ENCODE results near the gene UNC13A. TPM values are rescaled to one million over a fixed set of nuclear protein-coding genes. Genes with fewer than 3 reads are reported as not detected.

The UNC13A gene
- total RNA-seq, 1 experiment from 2014 or later, result 22.2 TPM

GRCh38 chr19:17677002-17677401 is 11.2 kb downstream of the UNC13A start:
- Histone ChIP-seq H3K4ac (ENCODE audit: low read depth, low read length) (no peak overlapping the region), H3K23me2 (ENCODE audit: insufficient read length, low read depth, low read length, poor library complexity, severe bottlenecking) (peaks cover 9% of the 10 kb centered on the region), H4K91ac (ENCODE audit: insufficient read length, low read depth, low read length) (no peak overlapping the region), H3K4me2 (ENCODE audit: insufficient read depth, insufficient read length, low read length) (no peak overlapping the region), H3K56ac (ENCODE audit: insufficient read length, low read depth, low read length) (no peak overlapping the region), H4K20me1 (ENCODE audit: control insufficient read depth, insufficient read depth, insufficient read length) (no peaks in the 10 kb centered on the region), H3K14ac (ENCODE audit: insufficient read depth, low read length) (no peak overlapping the region), H2BK5ac (ENCODE audit: insufficient read length, low read length) (no peak overlapping the region), H3K23ac (ENCODE audit: insufficient read length, low read depth, low read length) (no peak overlapping the region), H3K9me3 (ENCODE audit: control insufficient read depth, low read depth, low read length) (no peaks in the 10 kb centered on the region), H2BK15ac (ENCODE audit: low read depth, low read length) (no peak overlapping the region), H3K27ac (ENCODE audit: insufficient read length, low read depth, low read length) (no peak overlapping the region), H4K5ac (ENCODE audit: insufficient read length, low read depth, low read length) (no peak overlapping the region), H3K9ac (ENCODE audit: extremely low read depth, insufficient read length, low read length) (no peak overlapping the region), H2AK5ac (ENCODE audit: insufficient read length, low read length) (no peak overlapping the region), H3K79me1 (ENCODE audit: insufficient read depth, low read depth, low read length, poor library complexity, severe bottlenecking) (peaks cover 4% of the 10 kb centered on the region), H3K79me2 (ENCODE audit: insufficient read depth, low read length) (no peaks in the 10 kb centered on the region; the same call in 1 of the 2 replicates), H3K4me1 (ENCODE audit: insufficient read depth, low read length) (peaks cover 2% of the 10 kb centered on the region; the same call in 1 of the 2 replicates), H3K27me3 (ENCODE audit: insufficient read depth, low read length) (no peaks in the 10 kb centered on the region), H2BK120ac (ENCODE audit: low read depth, low read length, poor library complexity, severe bottlenecking) (no peak overlapping the region), H3T11ph (ENCODE audit: low read length) (no peak overlapping the region), H2BK12ac (ENCODE audit: insufficient read length, low read depth, low read length) (no peak overlapping the region), H4K8ac (replicated peaks; ENCODE audit: insufficient read length, low read depth, low read length) (no peak overlapping the region), H3K18ac (ENCODE audit: insufficient read length, low read depth, low read length) (no peak overlapping the region), H2AFZ (ENCODE audit: low read length) (no peak overlapping the region), H2BK20ac (ENCODE audit: low read depth, low read length, poor library complexity, severe bottlenecking) (no peak overlapping the region)
- Mint-ChIP-seq H3K27ac (no peak overlapping the region), H3K4me1 (peaks cover 27 to 42% of the 10 kb centered on the region in 2 experiments), H3K27me3 (ENCODE audit: low read depth) (peaks cover 3% of the 10 kb centered on the region; the same call in 1 of the 2 replicates), H3K4me3 (peak overlapping the region in 1 of 2 experiments; percentile 56; a peak in 1 of 5 replicates), H3K36me3 (ENCODE audit: insufficient read depth in 1 of 3, low read depth in 3 of 3) (peaks cover 5 to 12% (median 12%) of the 10 kb centered on the region in 3 experiments), H3K9me3 (peaks cover 0 to 6% of the 10 kb centered on the region in 2 experiments; a peak in 1 of 5 replicates)
- TF ChIP-seq CTCF (conservative IDR thresholded peaks at IDR 0.05), result peak; percentile 60
- DNase-seq, result no peak
- no CpG with 5 or more reads among the region's 2 CpGs for WGBS (ENCODE audit: extremely low coverage, insufficient read length, low lambda C conversion rate)

All from H9 (cell line).